ENCODE results near the gene GCAT.
A peak's percentile ranks its signal among the peaks of the same experiment; 100 is the strongest.

GCAT gene

DNA sequence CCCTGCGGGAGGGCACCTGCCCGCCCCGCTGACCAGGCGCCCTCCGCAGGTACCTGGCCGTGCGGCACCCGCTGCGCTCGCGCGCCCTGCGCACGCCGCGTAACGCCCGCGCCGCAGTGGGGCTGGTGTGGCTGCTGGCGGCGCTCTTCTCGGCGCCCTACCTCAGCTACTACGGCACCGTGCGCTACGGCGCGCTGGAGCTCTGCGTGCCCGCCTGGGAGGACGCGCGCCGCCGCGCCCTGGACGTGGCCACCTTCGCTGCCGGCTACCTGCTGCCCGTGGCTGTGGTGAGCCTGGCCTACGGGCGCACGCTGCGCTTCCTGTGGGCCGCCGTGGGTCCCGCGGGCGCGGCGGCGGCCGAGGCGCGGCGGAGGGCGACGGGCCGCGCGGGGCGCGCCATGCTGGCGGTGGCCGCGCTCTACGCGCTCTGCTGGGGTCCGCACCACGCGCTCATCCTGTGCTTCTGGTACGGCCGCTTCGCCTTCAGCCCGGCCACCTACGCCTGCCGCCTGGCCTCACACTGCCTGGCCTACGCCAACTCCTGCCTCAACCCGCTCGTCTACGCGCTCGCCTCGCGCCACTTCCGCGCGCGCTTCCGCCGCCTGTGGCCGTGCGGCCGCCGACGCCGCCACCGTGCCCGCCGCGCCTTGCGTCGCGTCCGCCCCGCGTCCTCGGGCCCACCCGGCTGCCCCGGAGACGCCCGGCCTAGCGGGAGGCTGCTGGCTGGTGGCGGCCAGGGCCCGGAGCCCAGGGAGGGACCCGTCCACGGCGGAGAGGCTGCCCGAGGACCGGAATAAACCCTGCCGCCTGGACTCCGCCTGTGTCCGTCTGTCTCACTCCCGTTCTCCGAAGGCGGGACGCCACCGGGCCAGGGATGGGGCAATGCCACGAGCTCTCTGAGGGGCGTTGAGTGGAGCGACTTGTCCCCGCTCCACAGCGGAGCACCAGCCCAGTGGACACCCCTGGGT is 17.2 kb downstream of the GCAT start:
- in situ Hi-C loops (cut with HindIII; ENCODE audit: low pct_ligation_motif_present, low pct_unique_long_range_greater_than_20kb, low sequenced_read_pairs): no loop called here
- DNase-seq: no peak

GRCh38 chr22:37827056-37827455 is 19.3 kb downstream of the GCAT start:
- in situ Hi-C loops (cut with HindIII; ENCODE audit: low pct_ligation_motif_present, low pct_unique_long_range_greater_than_20kb, low sequenced_read_pairs): no loop called here
- no peak for DNase-seq

DNA sequence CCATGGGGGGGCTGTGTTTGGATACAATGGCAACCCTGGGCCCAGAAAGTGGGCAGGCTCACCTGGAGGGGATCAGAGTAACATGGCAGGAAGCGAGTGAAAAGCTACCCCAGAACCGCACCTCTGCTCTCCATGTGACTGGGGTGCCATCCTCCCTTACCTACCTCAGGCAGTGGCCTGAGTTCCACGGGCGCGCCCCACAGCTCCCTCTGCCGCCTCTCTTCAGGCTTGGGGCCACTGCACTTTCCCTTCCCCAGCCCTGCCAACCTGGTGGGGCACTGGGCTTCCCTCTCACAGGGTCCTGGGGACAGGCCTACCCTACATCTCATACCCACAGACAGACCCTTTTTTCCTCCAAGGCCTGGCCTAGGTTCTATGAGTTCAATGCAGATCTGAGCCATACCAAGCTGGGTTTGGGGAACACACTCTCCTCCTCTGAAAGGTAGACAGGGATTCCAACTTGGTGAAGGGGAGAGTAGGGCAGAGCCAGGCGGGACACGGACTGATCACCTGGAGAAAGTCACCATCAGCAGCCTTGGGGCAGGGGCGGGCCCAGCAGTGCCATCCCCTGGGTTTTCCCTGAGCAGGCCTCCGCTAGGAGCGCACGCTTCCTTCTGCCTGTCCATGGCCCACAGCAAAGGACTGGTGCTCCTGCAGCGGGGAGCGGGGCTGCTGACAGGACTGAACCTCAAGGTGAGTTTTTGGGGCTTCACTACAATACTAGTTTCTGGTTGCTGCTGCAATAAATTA is 22.5 kb downstream of the GCAT start:
- DNase-seq: no peak

GRCh38 chr22:37831472-37831871 is 23.7 kb downstream of the GCAT start:
- no peak for DNase-seq
- in situ Hi-C loops (cut with HindIII; ENCODE audit: low pct_ligation_motif_present, low pct_unique_long_range_greater_than_20kb, low sequenced_read_pairs): no loop called here

More for the DNA sequence above, 22.5 kb downstream of the GCAT start:
- in situ Hi-C loops (cut with HindIII; ENCODE audit: low pct_ligation_motif_present, low pct_unique_long_range_greater_than_20kb, low sequenced_read_pairs): no loop called here

DNA sequence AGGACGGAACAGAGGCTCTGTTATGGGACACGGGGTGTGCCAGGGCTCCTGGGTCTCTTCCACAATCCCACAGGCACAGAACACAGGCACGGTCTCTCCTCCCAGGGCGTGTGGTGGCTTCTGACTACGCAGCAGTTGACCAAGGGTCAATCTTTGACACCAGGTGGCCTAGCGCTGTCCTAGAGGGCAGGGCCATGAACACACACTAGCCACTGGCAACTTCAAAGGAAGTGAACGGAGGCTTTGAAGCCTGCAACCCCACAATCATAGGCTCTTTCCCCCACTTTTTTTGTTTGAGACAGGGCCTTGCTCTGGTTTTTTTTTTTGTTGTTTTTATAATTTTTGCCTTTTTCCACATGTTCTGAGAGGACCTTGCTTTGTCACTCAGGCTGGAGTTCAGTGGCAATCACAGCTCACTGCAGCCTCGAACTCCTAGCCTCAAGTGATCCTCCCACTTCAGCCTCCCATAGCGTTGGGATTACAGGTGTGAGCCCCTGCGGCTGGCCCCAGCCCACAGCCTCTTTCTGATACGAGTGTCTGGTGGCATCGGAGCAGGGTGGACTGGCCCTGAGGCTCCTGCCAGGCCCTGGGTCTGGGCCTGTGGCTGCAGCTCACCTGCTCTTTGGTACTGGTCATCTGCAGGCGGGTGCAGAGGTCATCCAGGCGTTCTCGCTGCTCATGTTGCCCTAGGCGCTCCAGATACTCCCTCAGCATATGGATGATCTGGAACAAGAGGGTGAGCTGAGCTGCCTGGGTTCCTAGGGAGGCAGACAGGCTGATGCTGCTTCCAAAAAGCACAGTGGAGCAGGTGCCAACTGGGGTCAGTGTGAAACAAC is 24.5 kb downstream of the GCAT start:
- DNase-seq: no peak
- in situ Hi-C loops (cut with HindIII; ENCODE audit: low pct_ligation_motif_present, low pct_unique_long_range_greater_than_20kb, low sequenced_read_pairs): no loop called here

- in situ Hi-C loops (cut with HindIII; ENCODE audit: low pct_ligation_motif_present, low pct_unique_long_range_greater_than_20kb, low sequenced_read_pairs): no loop called here
- no peak for DNase-seq
These were observed 34.5 kb downstream of the GCAT start for GRCh38 chr22:37842015-37842793.

DNA sequence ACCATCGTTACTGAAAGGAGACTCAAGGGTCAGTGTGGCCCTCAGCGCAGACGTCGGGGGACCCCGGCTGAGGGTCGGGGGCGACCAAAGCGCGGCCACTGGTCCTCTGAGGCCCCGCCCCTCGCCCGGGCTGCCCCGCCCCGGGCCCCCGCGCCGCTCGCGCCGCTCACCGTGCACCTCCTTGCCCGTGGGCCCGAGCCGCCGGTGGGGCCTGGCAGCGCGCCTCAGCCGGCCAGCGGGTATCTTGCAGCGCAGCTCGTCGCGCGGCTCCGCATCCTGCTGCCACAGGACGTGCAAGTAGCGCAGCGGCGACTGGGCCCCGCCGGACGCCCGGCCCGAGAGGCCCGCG is 36.0 kb downstream of the GCAT start:
- in situ Hi-C loops (cut with HindIII; ENCODE audit: low pct_ligation_motif_present, low pct_unique_long_range_greater_than_20kb, low sequenced_read_pairs): no loop called here
- DNase-seq: peak; percentile 40

GRCh38 chr22:37844904-37845329 is 37.2 kb downstream of the GCAT start:
- no peak for DNase-seq
- in situ Hi-C loops (cut with HindIII; ENCODE audit: low pct_ligation_motif_present, low pct_unique_long_range_greater_than_20kb, low sequenced_read_pairs): no loop called here

GRCh38 chr22:37846433-37846832 is 38.7 kb downstream of the GCAT start:
- no peak for DNase-seq
- in situ Hi-C loops (cut with HindIII; ENCODE audit: low pct_ligation_motif_present, low pct_unique_long_range_greater_than_20kb, low sequenced_read_pairs): no loop called here

DNA sequence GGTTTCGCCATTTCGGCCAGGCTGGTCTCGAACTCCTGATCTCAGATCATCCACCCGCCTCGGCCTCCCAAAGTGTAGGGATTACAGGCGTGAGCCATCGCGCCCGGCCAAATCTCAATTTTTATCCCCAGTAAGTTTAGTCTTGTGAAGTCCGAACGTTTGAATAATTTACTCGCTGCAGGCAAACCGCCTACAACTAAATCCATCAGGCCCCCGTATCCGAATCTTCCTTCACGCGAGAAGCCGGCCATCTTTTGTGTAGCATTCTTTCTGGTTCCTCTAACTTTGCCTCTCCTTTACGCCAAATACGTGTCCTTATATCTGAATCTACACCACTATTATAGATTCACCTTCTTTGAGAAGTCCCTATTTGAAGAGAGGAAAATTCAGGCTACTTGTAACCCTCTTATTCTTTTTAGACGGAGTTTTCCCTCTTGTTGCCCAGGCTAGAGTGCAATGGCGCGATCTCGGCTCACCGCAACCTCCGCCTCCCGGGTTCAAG is 40.9 kb downstream of the GCAT start:
- in situ Hi-C loops (cut with HindIII; ENCODE audit: low pct_ligation_motif_present, low pct_unique_long_range_greater_than_20kb, low sequenced_read_pairs): no loop called here
- peak; percentile 45 for DNase-seq

DNA sequence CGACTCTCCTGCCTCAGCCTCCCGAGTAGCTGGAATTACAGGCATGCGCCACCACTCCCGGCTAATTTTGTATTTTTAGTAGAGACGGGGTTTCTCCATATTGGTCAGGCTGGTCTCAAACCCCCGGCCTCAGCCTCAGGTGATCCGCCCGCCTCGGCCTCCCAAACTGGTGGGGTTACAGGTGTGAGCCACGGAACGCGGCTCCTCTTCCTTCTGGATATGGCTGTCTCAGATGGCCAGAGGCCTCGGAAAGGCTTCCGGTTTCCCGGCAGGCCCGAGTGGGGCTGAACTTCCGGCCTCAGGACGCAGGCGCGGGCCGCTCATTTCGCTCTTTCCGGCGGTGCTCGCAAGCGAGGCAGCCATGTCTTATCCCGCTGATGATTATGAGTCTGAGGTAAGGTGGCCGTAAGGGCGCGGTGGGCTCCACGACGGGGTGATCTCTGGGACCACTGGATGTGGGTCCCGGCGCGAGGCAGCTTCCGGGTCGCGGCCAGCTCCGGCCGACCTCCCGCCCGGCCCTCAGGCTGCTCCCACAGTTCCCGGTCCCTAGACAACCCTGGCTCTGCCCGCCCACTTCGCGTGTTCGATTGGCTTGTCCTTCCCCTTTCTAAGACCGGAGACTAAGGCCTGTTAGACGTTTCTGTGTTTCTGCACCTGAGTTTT is 41.5 kb downstream of the GCAT start, which contains the start of gene EIF3L:
TSS of gene EIF3L (plus strand) at position 331 of the 663 bp plus-strand sequence. CDS start at position 362, 31 bp downstream.
- DNase-seq: peak; percentile 87
- in situ Hi-C loops (cut with HindIII; ENCODE audit: low pct_ligation_motif_present, low pct_unique_long_range_greater_than_20kb, low sequenced_read_pairs): no loop called here

- DNase-seq: no peak
- in situ Hi-C loops (cut with HindIII; ENCODE audit: low pct_ligation_motif_present, low pct_unique_long_range_greater_than_20kb, low sequenced_read_pairs): no loop called here
These were observed 43.1 kb downstream of the GCAT start for GRCh38 chr22:37850801-37851200.

- in situ Hi-C loops (cut with HindIII; ENCODE audit: low pct_ligation_motif_present, low pct_unique_long_range_greater_than_20kb, low sequenced_read_pairs): no loop called here
- DNase-seq: no peak
These were observed 44.7 kb downstream of the GCAT start for GRCh38 chr22:37852418-37852817.

DNA sequence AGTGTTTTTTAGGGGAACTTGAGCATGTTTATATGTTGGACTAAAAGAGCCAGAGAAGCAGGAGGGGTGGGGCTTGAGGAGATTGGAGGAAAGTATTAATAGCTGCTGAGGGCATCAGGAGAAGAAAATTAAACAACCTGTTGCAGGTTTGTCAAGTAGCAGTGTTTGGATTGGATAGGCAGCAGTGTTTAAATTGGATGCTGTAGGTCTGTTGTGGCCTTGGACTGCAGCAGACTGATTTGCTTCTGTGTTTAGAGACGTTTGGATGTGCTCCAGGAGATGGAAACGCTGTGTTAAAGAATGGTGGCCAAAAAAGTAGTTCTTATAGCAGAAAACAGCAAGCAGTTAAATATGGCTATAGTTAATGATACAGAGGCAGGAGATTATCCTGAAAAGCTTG is 47.2 kb downstream of the GCAT start:
- in situ Hi-C loops (cut with HindIII; ENCODE audit: low pct_ligation_motif_present, low pct_unique_long_range_greater_than_20kb, low sequenced_read_pairs): no loop called here
- no peak for DNase-seq

GRCh38 chr22:37855462-37855861 is 47.7 kb downstream of the GCAT start:
- in situ Hi-C loops (cut with HindIII; ENCODE audit: low pct_ligation_motif_present, low pct_unique_long_range_greater_than_20kb, low sequenced_read_pairs): no loop called here
- no peak for DNase-seq

GRCh38 chr22:37860796-37861421 is 53.2 kb downstream of the GCAT start:
- no peak for DNase-seq
- in situ Hi-C loops (cut with HindIII; ENCODE audit: low pct_ligation_motif_present, low pct_unique_long_range_greater_than_20kb, low sequenced_read_pairs): no loop called here
